Embryonic facial prominence (tissue), 1 donor: ENCODE measurements around the gene FOXO3.
A peak's percentile ranks its signal among the peaks of the same experiment; 100 is the strongest.

Experiments
- DNase-seq: peaks from one replicate; pipeline ENCODE4 v3.0.0-alpha.2; 2016; ENCODE audit errors: extremely low spot score

Gene FOXO3

GRCh38 chr6:108574457-108575141, 13.9 kb downstream of the FOXO3 start:
- DNase-seq = no peak

GRCh38 chr6:108575905-108576494, 15.3 kb downstream of the FOXO3 start:
- DNase-seq = no peak

- no peak for DNase-seq
These were observed 16.0 kb downstream of the FOXO3 start for GRCh38 chr6:108576709-108577108.

- DNase-seq = no peak
These were observed 17.4 kb downstream of the FOXO3 start for GRCh38 chr6:108578166-108578565.

- DNase-seq = no peak
These were observed 18.0 kb downstream of the FOXO3 start for GRCh38 chr6:108578595-108579327.

- no peak for DNase-seq
These were observed 18.6 kb downstream of the FOXO3 start for GRCh38 chr6:108579328-108579721.

- DNase-seq = no peak
These were observed 19.9 kb downstream of the FOXO3 start for GRCh38 chr6:108580646-108581045.

GRCh38 chr6:108581237-108581931, 20.7 kb downstream of the FOXO3 start:
- DNase-seq = no peak

GRCh38 chr6:108581932-108582475, 21.3 kb downstream of the FOXO3 start:
- DNase-seq = no peak

GRCh38 chr6:108582618-108583017, 21.9 kb downstream of the FOXO3 start:
- DNase-seq = no peak

GRCh38 chr6:108584323-108584722, 23.6 kb downstream of the FOXO3 start:
- DNase-seq = no peak

GRCh38 chr6:108585359-108585758, 24.6 kb downstream of the FOXO3 start:
- no peak for DNase-seq

GRCh38 chr6:108585921-108586536, 25.3 kb downstream of the FOXO3 start:
- DNase-seq = no peak

- DNase-seq = no peak
These were observed 26.7 kb downstream of the FOXO3 start for GRCh38 chr6:108587258-108588059.

GRCh38 chr6:108588586-108588985, 27.9 kb downstream of the FOXO3 start:
- DNase-seq = no peak

GRCh38 chr6:108589244-108589791, 28.6 kb downstream of the FOXO3 start:
- peak; percentile 50 for DNase-seq

- DNase-seq = no peak
These were observed 30.5 kb downstream of the FOXO3 start for GRCh38 chr6:108591040-108591816.

GRCh38 chr6:108592371-108593337, 31.9 kb downstream of the FOXO3 start:
- no peak for DNase-seq

GRCh38 chr6:108594151-108594550, 33.4 kb downstream of the FOXO3 start:
- no peak for DNase-seq
